Upper lobe of left lung (tissue), 6 donors: ENCODE results near the gene RAB24. TPM values are rescaled to one million over a fixed set of nuclear protein-coding genes. Genes with fewer than 3 reads are reported as not detected.

Source experiments
- ATAC-seq, 2 donors: fragments of 200-7000 bp; cut with Tn5 transposase; one replicate each; pipeline ENCODE4 v1.9.1; 2022; ENCODE audit warnings: mild to moderate bottlenecking in 2 of 2, moderate library complexity in 2 of 2; ENCODE audit not compliant: low FRiP score in 2 of 2
- DNase-seq, 2 donors: peaks; one replicate each; pipeline ENCODE4 v3.0.0-alpha.2; 2019 to 2020
- H3K27ac ChIP-seq, 4 donors: fragments of 200-600 bp; sonication (generic); one replicate each; pipeline ENCODE4 v1.5.1; 2016 to 2019
- H3K27me3 ChIP-seq, 4 donors: fragments of 200-600 bp; sonication (generic); one replicate each; pipeline ENCODE4 v1.5.1; 2017 to 2019
- H3K36me3 ChIP-seq, 4 donors: fragments of 200-600 bp; sonication (generic); one replicate each; pipeline ENCODE4 v1.5.1; 2016 to 2019
- H3K4me1 ChIP-seq, 4 donors: fragments of 200-600 bp; sonication (generic); one replicate each; pipeline ENCODE4 v1.5.1; 2018 to 2019
- H3K4me3 ChIP-seq, 4 donors: fragments of 200-600 bp; sonication (generic); one replicate each; pipeline ENCODE4 v1.5.1; 2017 to 2019; ENCODE audit warnings: mild to moderate bottlenecking in 2 of 4, moderate library complexity in 1 of 4
- H3K9me3 ChIP-seq, 4 donors: fragments of 200-600 bp; sonication (generic); one replicate each; pipeline ENCODE4 v1.5.1; 2018 to 2019
- EP300 ChIP-seq, 4 donors: sonication (generic); formaldehyde crosslinking; IDR thresholded peaks; one replicate each; pipeline ENCODE4 v1.5.1; 2017; ENCODE audit warnings: antibody characterized with exemption in 4 of 4, control low read depth in 2 of 4
- POLR2A ChIP-seq, 4 donors: fragments of 450-650 bp; IDR thresholded peaks; one replicate each; pipeline ENCODE4 v1.5.1; 2016 to 2017; ENCODE audit warnings: antibody characterized with exemption in 4 of 4, mild to moderate bottlenecking in 2 of 4
- POLR2AphosphoS5 ChIP-seq, 2 donors: sonication (generic); formaldehyde crosslinking; IDR thresholded peaks; one replicate each; pipeline ENCODE4 v1.5.1; 2017; ENCODE audit warnings: antibody characterized with exemption in 2 of 2
- WGBS, 2 donors: methylation state at CpG; one replicate each; pipeline ENCODE4 v1.1.5; 2017 to 2018; 5-methylcytosine and 5-hydroxymethylcytosine counted together
- total RNA-seq, 6 donors: library from RNA; depleted of rRNA in 4 of 6; stranded (reverse); fragments of >200 nt in 4 of 6; gene quantifications; one replicate each; pipeline versions ENCODE4 v1.1.0 to v1.2.1, GENCODE V29; 2016 to 2021
- TF ChIP-seq, protein P1 (sequence below), 6 experiments: fragments of 450-650 bp in 4 of 6; fragments of 200-600 bp in 2 of 6; sonication (generic) in 2 of 6; IDR thresholded peaks; one replicate each; pipeline ENCODE4 v1.5.1; 2016 to 2019; ENCODE audit warnings: antibody characterized with exemption in 6 of 6
- donor health status: DM: no; HTN: no; CAD: no; lungs with moderate emphysema.
- donor health status: DM: no; HTN: yes; CAD: no; lungs with severe emphysema.

RAB24 gene
- total RNA-seq, 6 donors from 2014 or later, result 26.8 to 92.2 (median 50.3) TPM

DNA sequence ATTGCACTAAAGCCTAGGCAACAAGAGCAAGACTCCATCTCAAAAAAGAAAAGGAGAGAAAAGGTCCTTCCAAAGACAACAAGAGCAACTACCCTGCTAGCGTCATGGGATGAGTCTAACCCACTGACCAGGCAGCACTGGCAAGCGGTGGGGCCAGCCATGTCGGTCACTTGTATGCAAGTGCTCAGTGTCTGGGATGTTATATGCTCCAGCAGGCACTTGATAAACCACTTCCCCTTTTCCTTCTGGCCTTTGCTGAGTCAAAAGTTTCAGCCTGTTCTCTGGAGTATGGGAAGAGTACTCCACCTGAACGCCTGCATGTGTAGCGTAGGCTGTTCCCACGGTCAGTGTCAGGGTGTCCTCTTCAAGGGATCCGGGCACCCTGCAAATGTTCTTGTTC lies 17.4 kb upstream of the RAB24 start:
- DNase-seq (peak in 1 of 2 donors; percentile 50), ATAC-seq (peak; percentile 50 to 55)
- WGBS, 2 donors, result 82 to 86% methylated on average over 7 of the region's 7 CpGs
- no peaks in the 10 kb centered on the region for H3K9me3 ChIP-seq
- TF ChIP-seq EP300 (IDR thresholded peaks at IDR 0.05) (no peak), POLR2AphosphoS5 (IDR thresholded peaks at IDR 0.05) (no peak), POLR2A (IDR thresholded peaks at IDR 0.05) (no peak)
- TF ChIP-seq, protein P1, sequence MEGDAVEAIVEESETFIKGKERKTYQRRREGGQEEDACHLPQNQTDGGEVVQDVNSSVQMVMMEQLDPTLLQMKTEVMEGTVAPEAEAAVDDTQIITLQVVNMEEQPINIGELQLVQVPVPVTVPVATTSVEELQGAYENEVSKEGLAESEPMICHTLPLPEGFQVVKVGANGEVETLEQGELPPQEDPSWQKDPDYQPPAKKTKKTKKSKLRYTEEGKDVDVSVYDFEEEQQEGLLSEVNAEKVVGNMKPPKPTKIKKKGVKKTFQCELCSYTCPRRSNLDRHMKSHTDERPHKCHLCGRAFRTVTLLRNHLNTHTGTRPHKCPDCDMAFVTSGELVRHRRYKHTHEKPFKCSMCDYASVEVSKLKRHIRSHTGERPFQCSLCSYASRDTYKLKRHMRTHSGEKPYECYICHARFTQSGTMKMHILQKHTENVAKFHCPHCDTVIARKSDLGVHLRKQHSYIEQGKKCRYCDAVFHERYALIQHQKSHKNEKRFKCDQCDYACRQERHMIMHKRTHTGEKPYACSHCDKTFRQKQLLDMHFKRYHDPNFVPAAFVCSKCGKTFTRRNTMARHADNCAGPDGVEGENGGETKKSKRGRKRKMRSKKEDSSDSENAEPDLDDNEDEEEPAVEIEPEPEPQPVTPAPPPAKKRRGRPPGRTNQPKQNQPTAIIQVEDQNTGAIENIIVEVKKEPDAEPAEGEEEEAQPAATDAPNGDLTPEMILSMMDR (IDR thresholded peaks at IDR 0.05), result no peak
- peaks cover 0 to 4% (median 0%) of the 10 kb centered on the region in 4 donors for H3K4me1 ChIP-seq
- H3K4me3 ChIP-seq, result no peak overlapping the region
- H3K36me3 ChIP-seq, result peaks cover 0 to 11% (median 0%) of the 10 kb centered on the region in 4 donors
- no peak overlapping the region for H3K27ac ChIP-seq
- H3K27me3 ChIP-seq, result no peaks in the 10 kb centered on the region

DNA sequence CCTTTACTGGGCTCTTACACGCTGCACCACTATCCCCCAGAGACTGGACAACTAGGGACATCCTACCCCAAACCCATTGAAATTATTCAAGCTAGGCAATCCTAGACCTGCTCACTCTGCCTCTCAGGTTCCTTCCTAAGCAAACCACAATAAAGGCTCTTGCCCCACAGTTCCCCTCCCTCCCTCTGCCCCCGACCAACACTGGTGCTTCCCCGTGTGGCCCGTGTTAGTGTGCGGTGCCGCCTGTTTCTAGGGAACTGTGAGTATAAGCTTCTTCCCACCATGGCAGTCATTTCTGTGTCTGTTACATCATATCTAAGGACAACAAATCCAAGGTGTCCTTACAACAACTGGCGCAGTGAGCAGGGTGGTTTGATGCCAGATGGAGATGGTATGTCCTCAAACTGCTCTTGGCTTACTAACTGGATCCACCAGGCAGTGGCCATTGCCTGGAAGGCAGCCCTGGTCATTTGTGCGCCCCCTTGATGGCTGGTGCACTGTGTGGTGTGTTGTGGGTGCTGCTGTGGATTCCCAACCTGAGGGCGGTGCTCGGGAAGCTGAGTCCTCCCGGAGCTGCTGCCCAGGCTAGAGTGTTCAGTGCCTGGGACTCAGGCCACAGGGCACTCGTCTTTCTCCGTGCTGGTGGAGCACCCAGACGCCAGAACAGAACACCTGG lies 16.5 kb upstream of the RAB24 start:
- Histone ChIP-seq H3K9me3 (no peaks in the 10 kb centered on the region), H3K4me3 (no peak overlapping the region), H3K27ac (no peak overlapping the region), H3K27me3 (no peaks in the 10 kb centered on the region), H3K36me3 (peaks cover 0 to 11% (median 0%) of the 10 kb centered on the region in 4 donors), H3K4me1 (peaks cover 0 to 4% (median 0%) of the 10 kb centered on the region in 4 donors)
- ATAC-seq (peak in 1 of 2 donors; percentile 27), DNase-seq (no peak)
- 83 to 94% methylated on average over 6 to 14 of the region's 14 CpGs for WGBS, 2 donors
- TF ChIP-seq, protein P1 (IDR thresholded peaks at IDR 0.05), result no peak
- TF ChIP-seq EP300 (IDR thresholded peaks at IDR 0.05) (no peak), POLR2AphosphoS5 (IDR thresholded peaks at IDR 0.05) (no peak), POLR2A (IDR thresholded peaks at IDR 0.05) (no peak)

DNA sequence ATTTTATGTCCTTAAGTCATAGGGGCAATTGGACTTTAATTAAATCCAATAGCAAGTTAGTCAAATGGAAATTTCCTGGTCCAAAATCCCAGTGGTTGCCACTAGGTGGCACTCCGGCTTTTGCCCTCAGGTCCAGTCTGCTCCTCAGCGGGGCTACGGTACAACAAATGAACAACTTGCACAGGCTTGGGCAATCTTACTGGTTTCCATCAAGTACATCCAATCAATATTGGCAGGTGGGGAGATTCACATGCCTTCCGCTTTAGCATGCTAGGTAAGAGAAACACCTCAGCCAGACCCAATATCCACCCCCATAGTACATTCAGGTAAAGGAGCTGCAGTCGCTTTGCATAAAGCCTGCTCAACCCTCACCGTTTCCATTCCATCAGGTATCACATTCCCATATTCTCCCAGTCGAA lies 14.4 kb upstream of the RAB24 start:
- no peaks in the 10 kb centered on the region for H3K27me3 ChIP-seq
- H3K4me1 ChIP-seq, result peaks cover 0 to 5% (median 1%) of the 10 kb centered on the region in 4 donors
- H3K4me3 ChIP-seq, result no peak overlapping the region
- H3K9me3 ChIP-seq, result no peaks in the 10 kb centered on the region
- peaks cover 0 to 11% (median 0%) of the 10 kb centered on the region in 4 donors for H3K36me3 ChIP-seq
- no peak for TF ChIP-seq POLR2AphosphoS5 (IDR thresholded peaks at IDR 0.05)
- TF ChIP-seq, protein P1 (IDR thresholded peaks at IDR 0.05), result peak; percentile 71 to 87 (median 84)
- no peak for TF ChIP-seq POLR2A (IDR thresholded peaks at IDR 0.05)
- TF ChIP-seq EP300 (IDR thresholded peaks at IDR 0.05), result no peak
- no peak overlapping the region for H3K27ac ChIP-seq
- 36 to 43% methylated on average over 7 of the region's 7 CpGs for WGBS, 2 donors
- DNase-seq, result peak in 1 of 2 donors; percentile 83
- ATAC-seq, result peak in 1 of 2 donors; percentile 81

DNA sequence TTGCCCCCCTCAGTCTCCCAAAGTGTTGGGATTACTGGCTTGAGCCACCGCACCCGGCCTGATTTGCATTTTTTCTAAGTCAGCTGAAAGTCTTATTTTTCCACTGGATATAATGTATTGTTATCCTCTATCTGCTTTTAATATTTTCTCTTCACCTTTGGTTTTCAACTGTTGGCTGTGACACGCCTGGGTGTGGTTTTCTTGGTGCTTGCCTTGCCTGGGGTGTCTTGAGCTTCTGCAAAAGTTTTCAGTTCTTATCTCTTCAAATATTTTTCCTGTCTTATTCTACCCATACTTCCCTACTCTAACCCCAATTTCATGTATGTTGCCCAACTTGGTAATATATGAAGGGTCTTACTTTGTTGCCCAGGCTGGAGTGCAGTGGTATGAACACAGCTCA lies 12.5 kb upstream of the RAB24 start:
- no peak for ATAC-seq
- H3K27me3 ChIP-seq, result no peaks in the 10 kb centered on the region
- no peak for TF ChIP-seq POLR2A (IDR thresholded peaks at IDR 0.05)
- TF ChIP-seq, protein P1 (IDR thresholded peaks at IDR 0.05), result no peak
- no peak for TF ChIP-seq POLR2AphosphoS5 (IDR thresholded peaks at IDR 0.05)
- H3K4me1 ChIP-seq, result peaks cover 19 to 25% (median 21%) of the 10 kb centered on the region in 4 donors
- no peak for DNase-seq
- H3K36me3 ChIP-seq, result peaks cover 0 to 11% (median 0%) of the 10 kb centered on the region in 4 donors
- no peak overlapping the region for H3K27ac ChIP-seq
- H3K9me3 ChIP-seq, result no peaks in the 10 kb centered on the region
- WGBS, 2 donors, result 88 to 96% methylated on average over 3 of the region's 3 CpGs
- H3K4me3 ChIP-seq, result no peak overlapping the region
